SK-N-SH treated with all-trans-retinoic acid at 6 μM for 48 hours (cell line): Measurements from ENCODE around the gene PKDREJ.

Source experiments
- ATAC-seq: fragments of 200-7000 bp; cut with Tn5 transposase; 3 replicates; pipeline ENCODE4 v1.9.1; 2020; ENCODE audit warnings: mild to moderate bottlenecking, moderate library complexity
- ARNTL ChIP-seq: fragments of 450-650 bp; formaldehyde crosslinking; IDR thresholded peaks from 2 replicates; pipeline ENCODE4 v1.5.0; 2020; ENCODE audit warnings: low read depth, mild to moderate bottlenecking, moderate library complexity, borderline replicate concordance
- BACH2 ChIP-seq: fragments of 250-450 bp; sonication (Bioruptor Pico); IDR thresholded peaks from 2 replicates; pipeline ENCODE4 v1.9.0; 2021; ENCODE audit warnings: mild to moderate bottlenecking, borderline replicate concordance
- CSDC2 ChIP-seq: fragments of 250-450 bp; sonication (Bioruptor Pico); IDR thresholded peaks from 2 replicates; pipeline ENCODE4 v1.5.0; 2020; ENCODE audit warnings: mild to moderate bottlenecking, moderate library complexity
- ISL1 ChIP-seq: fragments of 250-450 bp; sonication (Bioruptor Pico); IDR thresholded peaks from 2 replicates; pipeline ENCODE4 v2.1.2; 2022; ENCODE audit warnings: mild to moderate bottlenecking, moderate library complexity
- OSR1 ChIP-seq: fragments of 250-450 bp; sonication (Bioruptor Pico); IDR thresholded peaks from 2 replicates; pipeline ENCODE4 v1.8.0; 2022; ENCODE audit warnings: moderate library complexity, mild to moderate bottlenecking, inconsistent platforms
- PPARA ChIP-seq: fragments of 250-450 bp; sonication (Bioruptor Pico); IDR thresholded peaks from 2 replicates; pipeline ENCODE4 v1.5.0; 2020; ENCODE audit warnings: mild to moderate bottlenecking, borderline replicate concordance
- RARB ChIP-seq: fragments of 250-450 bp; sonication (Bioruptor Pico); IDR thresholded peaks from 2 replicates; pipeline ENCODE4 v1.8.0; 2021; ENCODE audit warnings: mild to moderate bottlenecking, moderate library complexity
- SNAI2 ChIP-seq: fragments of 250-450 bp; sonication (Bioruptor Pico); IDR thresholded peaks from 2 replicates; pipeline ENCODE4 v1.5.0; 2020; ENCODE audit warnings: mild to moderate bottlenecking, moderate library complexity
- TCF4 ChIP-seq: fragments of 250-450 bp; sonication (Bioruptor Pico); IDR thresholded peaks from 2 replicates; pipeline ENCODE4 v1.8.0; 2021; ENCODE audit warnings: mild to moderate bottlenecking, moderate library complexity, borderline replicate concordance
- TOX ChIP-seq: fragments of 250-450 bp; sonication (Bioruptor Pico); IDR thresholded peaks from 2 replicates; pipeline ENCODE4 v1.8.0; 2021; ENCODE audit warnings: mild to moderate bottlenecking, moderate library complexity, borderline replicate concordance
- TSHZ2 ChIP-seq: fragments of 250-450 bp; sonication (Bioruptor Pico); IDR thresholded peaks from 2 replicates; pipeline ENCODE4 v1.5.0; 2020; ENCODE audit warnings: mild to moderate bottlenecking, moderate library complexity
- ZFP30 ChIP-seq: fragments of 450-650 bp; formaldehyde crosslinking; IDR thresholded peaks from 2 replicates; pipeline ENCODE4 v1.5.0; 2022; ENCODE audit warnings: mild to moderate bottlenecking, moderate library complexity
- ZNF565 ChIP-seq: fragments of 450-650 bp; formaldehyde crosslinking; conservative IDR thresholded peaks from 2 replicates; pipeline ENCODE4 v1.5.0; 2020; ENCODE audit warnings: low read depth, mild to moderate bottlenecking, moderate library complexity
- ZNF70 ChIP-seq: fragments of 450-650 bp; formaldehyde crosslinking; IDR thresholded peaks from 2 replicates; pipeline ENCODE4 v1.5.0; 2020; ENCODE audit warnings: mild to moderate bottlenecking, moderate library complexity
- ZNF8 ChIP-seq: fragments of 450-650 bp; formaldehyde crosslinking; IDR thresholded peaks from 2 replicates; pipeline ENCODE4 v1.5.0; 2020; ENCODE audit warnings: mild to moderate bottlenecking, moderate library complexity
- TF ChIP-seq, protein P1 (sequence below): fragments of 250-450 bp; sonication (Bioruptor Pico); IDR thresholded peaks from 2 replicates; pipeline ENCODE4 v1.5.1; 2021; ENCODE audit warnings: mild to moderate bottlenecking, moderate library complexity
- TF ChIP-seq, protein P2 (sequence below): fragments of 250-450 bp; sonication (Bioruptor Pico); IDR thresholded peaks from 2 replicates; pipeline ENCODE4 v1.5.1; 2020; ENCODE audit warnings: low read depth, mild to moderate bottlenecking, moderate library complexity
- TF ChIP-seq, protein P3 (sequence below): fragments of 250-450 bp; sonication (Bioruptor Pico); IDR thresholded peaks from 2 replicates; pipeline ENCODE4 v1.8.0; 2021; ENCODE audit warnings: low read depth, mild to moderate bottlenecking, moderate library complexity, borderline replicate concordance
- TF ChIP-seq, protein P4 (sequence below): fragments of 250-450 bp; sonication (Bioruptor Pico); IDR thresholded peaks from 2 replicates; pipeline ENCODE4 v1.8.0; 2020; ENCODE audit warnings: mild to moderate bottlenecking, moderate library complexity, borderline replicate concordance

PKDREJ gene

DNA sequence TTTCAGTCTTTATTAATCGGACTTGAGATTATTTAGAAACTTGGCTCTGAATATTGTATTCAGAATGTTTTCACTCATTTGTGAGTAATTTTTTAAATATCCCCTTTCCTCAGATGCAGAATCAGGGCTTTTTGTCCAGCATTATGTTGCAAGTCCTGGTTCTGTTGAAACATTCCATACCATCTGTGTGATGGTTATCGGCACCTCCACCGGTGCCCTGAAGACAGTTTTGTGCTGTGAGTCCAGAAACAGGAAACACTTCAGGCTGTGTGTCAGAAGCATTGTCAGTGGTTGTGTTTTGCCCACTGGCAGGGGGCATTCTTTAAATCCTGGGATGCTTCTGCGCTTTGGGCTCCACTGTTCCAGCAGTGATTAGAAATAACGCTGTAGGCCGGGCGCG is 33.4 kb downstream of the PKDREJ start:
- TF ChIP-seq TCF4 (CRISPR knock-in tag) = peak; percentile 13; the same call in 1 of the 2 replicates
- TF ChIP-seq RARB (CRISPR knock-in tag) = no peak

DNA sequence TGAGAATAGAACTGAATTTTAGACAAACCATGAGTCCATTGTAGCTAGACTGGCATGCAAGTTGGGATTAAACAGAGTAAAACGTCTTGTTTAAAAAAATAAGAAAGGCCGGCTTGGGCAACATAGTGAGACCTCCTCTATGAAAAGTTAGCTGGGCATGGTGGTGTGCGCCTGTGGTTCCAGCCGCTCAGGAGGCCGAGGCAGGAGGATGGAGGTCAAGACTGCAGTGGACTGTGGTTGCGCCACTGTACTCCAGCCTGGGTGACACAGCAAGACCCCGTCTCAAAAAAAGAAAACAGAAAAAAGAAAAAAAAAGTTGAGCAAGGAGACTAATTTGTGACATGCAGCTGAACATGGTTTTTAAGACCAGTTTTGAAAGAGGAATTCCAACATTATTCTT is 36.6 kb downstream of the PKDREJ start:
- TF ChIP-seq, protein P1, sequence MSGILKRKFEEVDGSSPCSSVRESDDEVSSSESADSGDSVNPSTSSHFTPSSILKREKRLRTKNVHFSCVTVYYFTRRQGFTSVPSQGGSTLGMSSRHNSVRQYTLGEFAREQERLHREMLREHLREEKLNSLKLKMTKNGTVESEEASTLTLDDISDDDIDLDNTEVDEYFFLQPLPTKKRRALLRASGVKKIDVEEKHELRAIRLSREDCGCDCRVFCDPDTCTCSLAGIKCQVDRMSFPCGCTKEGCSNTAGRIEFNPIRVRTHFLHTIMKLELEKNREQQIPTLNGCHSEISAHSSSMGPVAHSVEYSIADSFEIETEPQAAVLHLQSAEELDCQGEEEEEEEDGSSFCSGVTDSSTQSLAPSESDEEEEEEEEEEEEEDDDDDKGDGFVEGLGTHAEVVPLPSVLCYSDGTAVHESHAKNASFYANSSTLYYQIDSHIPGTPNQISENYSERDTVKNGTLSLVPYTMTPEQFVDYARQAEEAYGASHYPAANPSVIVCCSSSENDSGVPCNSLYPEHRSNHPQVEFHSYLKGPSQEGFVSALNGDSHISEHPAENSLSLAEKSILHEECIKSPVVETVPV (CRISPR knock-in tag) = no peak
- TF ChIP-seq ARNTL (CRISPR knock-in tag) (no peak), TCF4 (CRISPR knock-in tag) (no peak), SNAI2 (no peak), ZNF565 (CRISPR knock-in tag) (no peak)
- TF ChIP-seq, protein P2, sequence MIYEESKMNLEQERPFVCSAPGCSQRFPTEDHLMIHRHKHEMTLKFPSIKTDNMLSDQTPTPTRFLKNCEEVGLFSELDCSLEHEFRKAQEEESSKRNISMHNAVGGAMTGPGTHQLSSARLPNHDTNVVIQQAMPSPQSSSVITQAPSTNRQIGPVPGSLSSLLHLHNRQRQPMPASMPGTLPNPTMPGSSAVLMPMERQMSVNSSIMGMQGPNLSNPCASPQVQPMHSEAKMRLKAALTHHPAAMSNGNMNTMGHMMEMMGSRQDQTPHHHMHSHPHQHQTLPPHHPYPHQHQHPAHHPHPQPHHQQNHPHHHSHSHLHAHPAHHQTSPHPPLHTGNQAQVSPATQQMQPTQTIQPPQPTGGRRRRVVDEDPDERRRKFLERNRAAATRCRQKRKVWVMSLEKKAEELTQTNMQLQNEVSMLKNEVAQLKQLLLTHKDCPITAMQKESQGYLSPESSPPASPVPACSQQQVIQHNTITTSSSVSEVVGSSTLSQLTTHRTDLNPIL (CRISPR knock-in tag) = no peak
- ATAC-seq = no peak

More for the DNA sequence above, 33.4 kb downstream of the PKDREJ start:
- ATAC-seq = no peak

GRCh38 chr22:46225631-46226030 is 37.5 kb downstream of the PKDREJ start:
- ATAC-seq = no peak
- TF ChIP-seq, protein P3, sequence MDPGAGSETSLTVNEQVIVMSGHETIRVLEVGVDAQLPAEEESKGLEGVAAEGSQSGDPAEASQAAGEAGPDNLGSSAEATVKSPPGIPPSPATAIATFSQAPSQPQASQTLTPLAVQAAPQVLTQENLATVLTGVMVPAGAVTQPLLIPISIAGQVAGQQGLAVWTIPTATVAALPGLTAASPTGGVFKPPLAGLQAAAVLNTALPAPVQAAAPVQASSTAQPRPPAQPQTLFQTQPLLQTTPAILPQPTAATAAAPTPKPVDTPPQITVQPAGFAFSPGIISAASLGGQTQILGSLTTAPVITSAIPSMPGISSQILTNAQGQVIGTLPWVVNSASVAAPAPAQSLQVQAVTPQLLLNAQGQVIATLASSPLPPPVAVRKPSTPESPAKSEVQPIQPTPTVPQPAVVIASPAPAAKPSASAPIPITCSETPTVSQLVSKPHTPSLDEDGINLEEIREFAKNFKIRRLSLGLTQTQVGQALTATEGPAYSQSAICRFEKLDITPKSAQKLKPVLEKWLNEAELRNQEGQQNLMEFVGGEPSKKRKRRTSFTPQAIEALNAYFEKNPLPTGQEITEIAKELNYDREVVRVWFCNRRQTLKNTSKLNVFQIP = no peak
- no peak for TF ChIP-seq PPARA
- no peak for TF ChIP-seq ZNF565 (CRISPR knock-in tag)
- TF ChIP-seq OSR1 (CRISPR knock-in tag) = no peak
- TF ChIP-seq RARB (CRISPR knock-in tag) = no peak
- no peak for TF ChIP-seq ISL1 (CRISPR knock-in tag)
- no peak for TF ChIP-seq TCF4 (CRISPR knock-in tag)
- no peak for TF ChIP-seq SNAI2
- TF ChIP-seq, protein P1 (CRISPR knock-in tag) = no peak
- TF ChIP-seq CSDC2 (CRISPR knock-in tag) = no peak
- TF ChIP-seq TSHZ2 = no peak
- no peak for TF ChIP-seq ZFP30 (CRISPR knock-in tag)
- TF ChIP-seq, protein P4, sequence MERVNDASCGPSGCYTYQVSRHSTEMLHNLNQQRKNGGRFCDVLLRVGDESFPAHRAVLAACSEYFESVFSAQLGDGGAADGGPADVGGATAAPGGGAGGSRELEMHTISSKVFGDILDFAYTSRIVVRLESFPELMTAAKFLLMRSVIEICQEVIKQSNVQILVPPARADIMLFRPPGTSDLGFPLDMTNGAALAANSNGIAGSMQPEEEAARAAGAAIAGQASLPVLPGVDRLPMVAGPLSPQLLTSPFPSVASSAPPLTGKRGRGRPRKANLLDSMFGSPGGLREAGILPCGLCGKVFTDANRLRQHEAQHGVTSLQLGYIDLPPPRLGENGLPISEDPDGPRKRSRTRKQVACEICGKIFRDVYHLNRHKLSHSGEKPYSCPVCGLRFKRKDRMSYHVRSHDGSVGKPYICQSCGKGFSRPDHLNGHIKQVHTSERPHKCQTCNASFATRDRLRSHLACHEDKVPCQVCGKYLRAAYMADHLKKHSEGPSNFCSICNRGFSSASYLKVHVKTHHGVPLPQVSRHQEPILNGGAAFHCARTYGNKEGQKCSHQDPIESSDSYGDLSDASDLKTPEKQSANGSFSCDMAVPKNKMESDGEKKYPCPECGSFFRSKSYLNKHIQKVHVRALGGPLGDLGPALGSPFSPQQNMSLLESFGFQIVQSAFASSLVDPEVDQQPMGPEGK (CRISPR knock-in tag) = no peak

- no peak for ATAC-seq
- TF ChIP-seq ZNF70 (CRISPR knock-in tag) (no peak), TOX (CRISPR knock-in tag) (no peak), CSDC2 (CRISPR knock-in tag) (no peak), TCF4 (CRISPR knock-in tag) (no peak), TSHZ2 (no peak), ZNF8 (no peak), BACH2 (CRISPR knock-in tag) (no peak), ISL1 (CRISPR knock-in tag) (no peak)
- TF ChIP-seq, protein P4 (CRISPR knock-in tag) = no peak
Observed at GRCh38 chr22:46224898-46225290, 38.2 kb downstream of the PKDREJ start.
